Measurements from ENCODE around the gene TMEM14C. TPM values are rescaled to one million over a fixed set of nuclear protein-coding genes. Genes with fewer than 3 reads are reported as not detected.

The TMEM14C gene
- total RNA-seq, 4 donors from 2014 or later, result 93.2 to 130 (median 117) TPM

- in situ Hi-C loops (cut with MboI; ENCODE audit: low sequenced_read_pairs in 4 of 4) (loop anchor here in 1 of 4 donors (10.0 kb wide), 1 partner anchor 50 kb away; the partner anchor contains the start of gene TMEM14B), intact Hi-C loops (cut with DNase I; ENCODE audit: low total_unique reads) (no loop called here)
- peaks cover 26 to 30% of the 10 kb centered on the region in 2 donors for H3K4me1 ChIP-seq
- peaks cover 0 to 30% of the 10 kb centered on the region in 2 donors for H3K36me3 ChIP-seq
- TF ChIP-seq CTCF (IDR thresholded peaks at IDR 0.05 in 4 of 5, conservative IDR thresholded peaks at IDR 0.05 in 1 of 5) (no peak), POLR2A (IDR thresholded peaks at IDR 0.05) (no peak)
- no peaks in the 10 kb centered on the region for H3K9me3 ChIP-seq
- DNase-seq, result no peak
- no peaks in the 10 kb centered on the region for H3K27me3 ChIP-seq
- peak overlapping the region; percentile 92 to 98 (median 93) for H3K27ac ChIP-seq
- H3K4me3 ChIP-seq, result peak overlapping the region; percentile 71 to 96 (median 92)
- ATAC-seq, result no peak
These were observed 27.7 kb upstream of the TMEM14C start for GRCh38 chr6:10695086-10695657.

- DNase-seq (no peak), ATAC-seq (no peak)
- H3K27me3 ChIP-seq, result no peaks in the 10 kb centered on the region
- H3K9me3 ChIP-seq, result no peaks in the 10 kb centered on the region
- peaks cover 0 to 44% of the 10 kb centered on the region in 2 donors for H3K36me3 ChIP-seq
- intact Hi-C loops (cut with DNase I; ENCODE audit: low total_unique reads), result no loop called here
- peaks cover 26 to 30% of the 10 kb centered on the region in 2 donors for H3K4me1 ChIP-seq
- in situ Hi-C loops (cut with MboI; ENCODE audit: low sequenced_read_pairs in 4 of 4), result loop anchor here in 1 of 4 donors (10.0 kb wide), 1 partner anchor 48 kb away; the partner anchor contains the start of gene TMEM14B
- TF ChIP-seq POLR2A (IDR thresholded peaks at IDR 0.05), result no peak
- no peak for TF ChIP-seq CTCF (IDR thresholded peaks at IDR 0.05 in 4 of 5, conservative IDR thresholded peaks at IDR 0.05 in 1 of 5)
- peak overlapping the region in 1 of 4 donors; percentile 96 for H3K4me3 ChIP-seq
- H3K27ac ChIP-seq, result no peak overlapping the region
These were observed 26.2 kb upstream of the TMEM14C start for GRCh38 chr6:10696655-10697054.

- intact Hi-C loops (cut with DNase I; ENCODE audit: low total_unique reads) (no loop called here), in situ Hi-C loops (cut with MboI; ENCODE audit: low sequenced_read_pairs in 4 of 4) (no loop called here)
- ATAC-seq (no peak), DNase-seq (no peak)
- TF ChIP-seq CTCF (IDR thresholded peaks at IDR 0.05 in 4 of 5, conservative IDR thresholded peaks at IDR 0.05 in 1 of 5), result no peak
- TF ChIP-seq POLR2A (IDR thresholded peaks at IDR 0.05), result no peak
- H3K4me1 ChIP-seq, result no peaks in the 10 kb centered on the region
- no peaks in the 10 kb centered on the region for H3K9me3 ChIP-seq
- H3K4me3 ChIP-seq, result no peak overlapping the region
- H3K27ac ChIP-seq, result no peak overlapping the region
- no peaks in the 10 kb centered on the region for H3K27me3 ChIP-seq
- H3K36me3 ChIP-seq, result peaks cover 0 to 20% of the 10 kb centered on the region in 2 donors
These were observed 8.9 kb upstream of the TMEM14C start for GRCh38 chr6:10713962-10714361.

- ATAC-seq, result no peak
- in situ Hi-C loops (cut with MboI; ENCODE audit: low sequenced_read_pairs in 4 of 4), result no loop called here
- H3K27ac ChIP-seq, result peak overlapping the region in 1 of 4 donors; percentile 68
These were observed 3.4 kb upstream of the TMEM14C start for GRCh38 chr6:10719296-10719963.

More at GRCh38 chr6:10719296-10719963, 3.4 kb upstream of the TMEM14C start:
- TF ChIP-seq CTCF (IDR thresholded peaks at IDR 0.05 in 4 of 5, conservative IDR thresholded peaks at IDR 0.05 in 1 of 5), result no peak
- TF ChIP-seq POLR2A (IDR thresholded peaks at IDR 0.05), result no peak
- Histone ChIP-seq H3K36me3 (no peaks in the 10 kb centered on the region), H3K9me3 (no peaks in the 10 kb centered on the region), H3K4me1 (peaks cover 13 to 17% of the 10 kb centered on the region in 2 donors), H3K4me3 (peak overlapping the region in 3 of 4 donors; percentile 36 to 71 (median 62)), H3K27me3 (no peaks in the 10 kb centered on the region)
- intact Hi-C loops (cut with DNase I; ENCODE audit: low total_unique reads), result no loop called here
- no peak for DNase-seq

All from gastrocnemius medialis (tissue), 4 donors.